ENCODE data around the gene PILRA. TPM values are rescaled to one million over a fixed set of nuclear protein-coding genes. Genes with fewer than 3 reads are reported as not detected.

Gene PILRA
- total and polyA plus RNA-seq, 4 donors = 9.9 to 122 (median 27.5) TPM

DNA sequence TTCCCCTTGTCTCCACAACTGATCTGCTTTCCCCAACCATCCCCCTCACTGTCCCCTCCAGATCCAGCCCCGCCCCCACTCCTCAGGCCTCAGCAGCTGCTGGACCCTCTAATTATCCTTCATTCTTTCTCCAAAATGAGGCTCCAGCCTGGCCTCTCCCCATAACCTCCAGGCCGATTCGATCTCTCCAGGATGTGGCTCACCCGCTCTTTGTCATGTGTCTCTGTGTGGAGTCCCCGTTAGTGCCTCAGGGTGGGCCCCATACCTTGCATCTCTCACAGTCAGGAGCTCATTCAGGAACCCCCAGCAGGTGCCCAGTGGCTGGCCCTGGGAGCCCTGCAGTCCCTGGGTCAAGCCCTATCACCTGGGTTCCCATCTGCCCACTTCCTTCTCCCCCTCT, 1.3 kb downstream of the PILRA start:
- DNase-seq (no peak), ATAC-seq (ENCODE audit: insufficient read depth, low FRiP score) (no peak)

DNA sequence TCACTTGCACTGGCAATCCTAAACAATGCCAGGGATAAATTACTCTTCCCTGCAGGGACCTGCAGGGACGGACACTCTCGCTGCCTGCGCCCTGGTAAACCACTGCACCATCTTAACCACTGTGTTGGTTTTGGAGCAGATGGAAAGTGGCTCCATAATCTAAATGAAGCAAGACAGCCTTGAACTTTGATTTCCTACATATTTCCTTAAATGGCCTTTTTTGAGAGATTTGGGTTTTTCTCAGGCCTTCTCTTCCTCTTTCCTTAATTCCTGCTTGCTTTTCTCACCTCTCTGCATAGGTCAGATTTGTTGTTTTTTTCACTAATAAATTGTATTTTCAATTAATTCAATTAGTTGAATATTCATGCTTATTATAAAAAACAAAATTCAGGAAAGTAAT, 2.8 kb downstream of the PILRA start:
- TF ChIP-seq, protein P1, sequence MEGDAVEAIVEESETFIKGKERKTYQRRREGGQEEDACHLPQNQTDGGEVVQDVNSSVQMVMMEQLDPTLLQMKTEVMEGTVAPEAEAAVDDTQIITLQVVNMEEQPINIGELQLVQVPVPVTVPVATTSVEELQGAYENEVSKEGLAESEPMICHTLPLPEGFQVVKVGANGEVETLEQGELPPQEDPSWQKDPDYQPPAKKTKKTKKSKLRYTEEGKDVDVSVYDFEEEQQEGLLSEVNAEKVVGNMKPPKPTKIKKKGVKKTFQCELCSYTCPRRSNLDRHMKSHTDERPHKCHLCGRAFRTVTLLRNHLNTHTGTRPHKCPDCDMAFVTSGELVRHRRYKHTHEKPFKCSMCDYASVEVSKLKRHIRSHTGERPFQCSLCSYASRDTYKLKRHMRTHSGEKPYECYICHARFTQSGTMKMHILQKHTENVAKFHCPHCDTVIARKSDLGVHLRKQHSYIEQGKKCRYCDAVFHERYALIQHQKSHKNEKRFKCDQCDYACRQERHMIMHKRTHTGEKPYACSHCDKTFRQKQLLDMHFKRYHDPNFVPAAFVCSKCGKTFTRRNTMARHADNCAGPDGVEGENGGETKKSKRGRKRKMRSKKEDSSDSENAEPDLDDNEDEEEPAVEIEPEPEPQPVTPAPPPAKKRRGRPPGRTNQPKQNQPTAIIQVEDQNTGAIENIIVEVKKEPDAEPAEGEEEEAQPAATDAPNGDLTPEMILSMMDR (IDR thresholded peaks at IDR 0.05; ENCODE audit: control extremely low read depth, extremely low read depth) = no peak
- ATAC-seq (ENCODE audit: insufficient read depth, low FRiP score) (no peak), DNase-seq (no peak)
- H3K27ac ChIP-seq (ENCODE audit: low read depth in 1 of 2, low read length in 1 of 2) = no peak overlapping the region
- peaks cover 0 to 3% (median 0%) of the 10 kb centered on the region in 5 donors for H3K4me1 ChIP-seq (ENCODE audit: control insufficient read depth in 5 of 5, insufficient read depth in 5 of 5, low read length in 5 of 5)
- H3K4me3 ChIP-seq = no peak overlapping the region
- H3K27me3 ChIP-seq (ENCODE audit: control insufficient read depth in 3 of 3, insufficient read depth in 3 of 3, low read length in 2 of 3) = no peaks in the 10 kb centered on the region
- H3K9ac ChIP-seq (ENCODE audit: insufficient read depth in 1 of 2, low read length in 2 of 2) = no peak overlapping the region
- WGBS, 2 donors = 74 to 83% methylated on average over 3 of the region's 3 CpGs
- no peaks in the 10 kb centered on the region for H3K9me3 ChIP-seq (ENCODE audit: control insufficient read depth in 4 of 4, insufficient read depth in 3 of 4, low read length in 3 of 4)
- peaks cover 0 to 1% (median 0%) of the 10 kb centered on the region in 4 donors for H3K36me3 ChIP-seq (ENCODE audit: control insufficient read depth in 4 of 4, insufficient read depth in 4 of 4, low read length in 4 of 4)

More for the DNA sequence above, 1.3 kb downstream of the PILRA start:
- H3K4me3 ChIP-seq = no peak overlapping the region
- 61 to 75% methylated on average over 5 of the region's 5 CpGs for WGBS, 2 donors
- peaks cover 0 to 1% (median 0%) of the 10 kb centered on the region in 4 donors for H3K36me3 ChIP-seq (ENCODE audit: control insufficient read depth in 4 of 4, insufficient read depth in 4 of 4, low read length in 4 of 4)
- no peak overlapping the region for H3K27ac ChIP-seq (ENCODE audit: low read depth in 1 of 2, low read length in 1 of 2)
- peaks cover 0 to 3% (median 0%) of the 10 kb centered on the region in 5 donors for H3K4me1 ChIP-seq (ENCODE audit: control insufficient read depth in 5 of 5, insufficient read depth in 5 of 5, low read length in 5 of 5)
- TF ChIP-seq, protein P1 (IDR thresholded peaks at IDR 0.05; ENCODE audit: control extremely low read depth, extremely low read depth) = no peak
- no peak overlapping the region for H3K9ac ChIP-seq (ENCODE audit: insufficient read depth in 1 of 2, low read length in 2 of 2)
- H3K27me3 ChIP-seq (ENCODE audit: control insufficient read depth in 3 of 3, insufficient read depth in 3 of 3, low read length in 2 of 3) = no peaks in the 10 kb centered on the region
- H3K9me3 ChIP-seq (ENCODE audit: control insufficient read depth in 4 of 4, insufficient read depth in 3 of 4, low read length in 3 of 4) = no peaks in the 10 kb centered on the region

DNA sequence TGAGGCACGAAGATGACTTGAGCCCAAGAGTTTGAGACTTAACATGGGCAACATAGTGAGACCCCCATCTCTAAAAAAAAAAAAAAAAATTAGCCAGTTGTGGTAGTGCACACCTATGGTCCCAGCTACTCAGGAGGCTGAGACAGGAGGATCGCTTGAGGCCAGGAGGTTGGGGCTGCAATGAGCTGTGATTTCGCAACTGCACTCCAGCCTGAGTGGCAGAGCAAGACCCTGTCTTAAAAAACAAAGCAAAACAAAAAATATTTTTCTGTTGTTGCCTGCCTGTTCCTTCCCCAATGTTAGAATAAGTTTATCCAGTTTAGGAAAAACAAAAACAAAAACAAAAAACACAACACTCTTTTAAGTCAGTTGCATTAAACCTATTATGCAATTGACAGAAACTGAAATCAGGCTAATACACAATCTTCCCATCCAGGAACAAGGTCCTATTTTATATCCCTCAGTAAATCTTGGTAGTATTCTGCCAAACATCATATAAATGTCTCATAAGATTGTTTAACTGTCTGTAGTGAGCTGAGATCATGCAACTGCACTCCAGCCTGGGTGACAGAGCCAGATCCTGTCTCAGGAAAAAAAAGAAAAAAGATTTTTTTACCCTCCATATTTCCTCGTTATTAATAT, 4.9 kb downstream of the PILRA start:
- H3K36me3 ChIP-seq (ENCODE audit: control insufficient read depth in 4 of 4, insufficient read depth in 4 of 4, low read length in 4 of 4) = peaks cover 0 to 1% (median 0%) of the 10 kb centered on the region in 4 donors
- H3K27ac ChIP-seq (ENCODE audit: low read depth in 1 of 2, low read length in 1 of 2) = no peak overlapping the region
- no peaks in the 10 kb centered on the region for H3K27me3 ChIP-seq (ENCODE audit: control insufficient read depth in 3 of 3, insufficient read depth in 3 of 3, low read length in 2 of 3)
- no peak for DNase-seq
- no peak for ATAC-seq (ENCODE audit: insufficient read depth, low FRiP score)
- 89% methylated on average over 4 of the region's 4 CpGs for WGBS, 2 donors
- H3K4me1 ChIP-seq (ENCODE audit: control insufficient read depth in 5 of 5, insufficient read depth in 5 of 5, low read length in 5 of 5) = peaks cover 0 to 3% (median 0%) of the 10 kb centered on the region in 5 donors
- H3K9ac ChIP-seq (ENCODE audit: insufficient read depth in 1 of 2, low read length in 2 of 2) = no peak overlapping the region
- no peak overlapping the region for H3K4me3 ChIP-seq
- H3K9me3 ChIP-seq (ENCODE audit: control insufficient read depth in 4 of 4, insufficient read depth in 3 of 4, low read length in 3 of 4) = no peaks in the 10 kb centered on the region
- TF ChIP-seq, protein P1 (IDR thresholded peaks at IDR 0.05; ENCODE audit: control extremely low read depth, extremely low read depth) = no peak
